ENCODE results near the gene SLX4.

The SLX4 gene

DNA sequence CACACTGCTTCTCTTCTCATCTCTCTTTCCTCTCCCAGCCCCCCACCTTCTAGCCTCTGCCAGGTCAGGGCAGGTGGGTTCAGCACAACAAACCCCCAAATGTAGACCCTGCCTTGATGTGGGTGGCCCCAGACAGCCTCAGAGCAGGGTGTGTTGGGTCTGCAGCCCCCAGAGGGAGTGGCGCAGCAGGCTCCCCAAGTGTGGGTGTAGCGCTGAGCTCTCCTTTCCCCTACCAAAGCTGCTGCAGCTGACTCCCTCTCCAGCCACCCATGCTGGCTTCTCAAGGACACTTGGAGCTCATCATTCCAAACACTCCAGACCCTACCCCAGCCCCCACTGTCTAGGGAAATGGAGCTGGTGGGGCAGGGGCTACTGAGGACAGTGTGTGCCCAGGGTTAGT lies 61.5 kb downstream of the SLX4 start:
- DNase-seq (no peak), ATAC-seq (no peak)

DNA sequence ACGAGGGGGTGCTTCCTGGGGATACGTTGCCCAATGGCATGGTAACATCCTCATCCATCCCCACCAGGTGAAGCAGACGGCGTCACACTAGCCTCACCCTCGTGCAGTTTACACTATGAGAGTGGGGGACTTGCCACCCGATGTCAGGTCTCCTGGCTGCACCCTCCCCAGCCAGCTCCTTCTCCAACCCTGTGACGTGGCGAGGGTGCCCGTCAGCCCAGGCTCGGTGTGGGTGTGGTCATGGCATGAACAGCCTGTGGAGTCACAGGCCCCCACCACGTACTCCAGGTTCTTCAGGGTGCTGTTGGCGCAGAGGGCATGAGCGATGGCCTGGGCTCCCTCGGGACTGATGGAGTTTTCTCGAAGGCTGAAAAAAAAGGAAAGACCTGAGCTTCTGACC lies 62.5 kb downstream of the SLX4 start:
- DNase-seq, result no peak
- ATAC-seq, result no peak

DNA sequence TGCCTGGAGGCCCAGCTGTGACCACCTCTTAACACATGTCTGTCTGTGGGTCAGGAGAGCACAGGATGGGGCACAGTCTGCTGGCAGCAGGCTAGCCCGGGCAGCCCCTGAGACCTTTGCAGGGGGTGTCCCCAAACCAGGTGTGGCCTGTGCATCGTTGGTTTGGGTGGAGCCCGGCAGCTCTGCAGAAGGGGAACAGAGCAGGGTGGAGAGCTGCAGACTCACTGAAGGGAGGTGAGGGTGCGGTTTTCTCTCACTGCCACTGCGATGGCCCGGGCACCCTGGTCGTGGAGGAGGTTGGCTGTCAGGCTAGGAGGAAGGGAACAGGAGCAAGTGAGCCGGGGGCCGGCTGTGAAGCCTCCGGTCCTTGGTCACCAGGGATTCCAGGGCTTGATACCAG lies 63.0 kb downstream of the SLX4 start:
- DNase-seq (no peak), ATAC-seq (peak; percentile 40)

DNA sequence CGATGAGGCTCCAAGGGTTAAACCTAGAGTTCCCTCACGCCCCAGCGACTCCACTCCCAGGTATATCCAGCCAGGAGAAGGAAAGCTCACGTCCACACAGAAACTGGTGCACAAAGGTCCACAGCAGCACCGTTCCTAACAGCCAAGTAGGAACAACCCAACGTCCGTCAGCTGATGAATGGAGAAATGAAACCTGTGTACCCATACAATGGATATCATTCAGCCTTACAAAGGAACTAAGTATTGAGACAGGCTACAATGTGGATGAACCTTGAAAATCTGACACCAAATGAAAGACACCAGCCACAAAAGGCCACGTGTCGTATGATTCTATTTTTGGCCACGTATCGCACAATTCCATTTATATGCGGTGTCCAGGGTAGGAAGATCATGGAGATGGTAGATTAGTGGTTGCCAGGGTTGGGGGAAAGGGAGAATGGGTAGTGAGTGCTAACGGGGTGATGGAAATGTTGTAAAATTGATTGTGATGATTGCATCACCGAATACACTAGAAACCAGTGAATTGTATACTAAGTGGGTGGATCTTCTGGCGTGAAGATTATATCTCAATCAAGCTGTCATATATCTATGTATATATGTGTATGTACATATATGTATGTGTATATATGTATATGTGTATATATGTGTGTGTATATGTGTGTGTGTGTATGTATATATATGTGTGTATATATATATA lies 64.3 kb downstream of the SLX4 start:
- ATAC-seq (no peak), DNase-seq (no peak)

DNA sequence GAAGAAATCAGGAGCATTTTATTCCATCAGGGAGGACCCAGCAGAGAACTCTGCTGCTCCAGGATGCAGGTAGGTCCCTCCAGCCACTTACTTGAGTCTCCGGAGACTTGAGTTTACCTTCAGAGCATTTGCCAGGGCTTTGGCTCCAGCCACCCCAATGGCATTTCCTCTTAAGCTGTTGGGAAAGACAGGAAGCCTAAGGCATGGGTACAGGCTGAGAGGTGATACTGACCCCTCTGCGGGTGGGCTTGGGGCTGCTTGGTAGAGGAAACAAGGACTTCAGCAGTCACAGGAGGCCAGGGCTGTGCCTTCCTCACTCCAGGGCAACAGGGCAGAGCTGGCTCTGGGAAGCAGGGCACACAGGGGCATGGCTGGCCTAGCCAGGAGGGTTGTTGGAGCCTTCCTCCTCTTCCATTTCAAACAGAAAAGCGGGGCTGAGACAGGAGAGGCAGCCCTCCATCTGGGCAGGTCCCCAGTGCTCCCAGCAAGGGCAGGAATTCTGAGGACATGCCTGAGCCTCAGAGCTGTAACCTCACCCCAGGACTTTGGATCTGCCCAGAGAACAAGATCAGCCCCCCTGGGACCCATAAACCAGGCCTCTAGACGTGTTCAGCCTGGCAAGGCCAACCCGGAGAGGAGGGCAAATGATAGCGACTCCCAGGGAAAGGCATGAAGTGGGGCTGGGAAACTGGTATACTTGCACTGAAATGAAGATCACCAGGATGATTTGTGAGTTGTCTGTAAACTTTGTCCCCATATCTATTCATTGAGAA lies 68.6 kb downstream of the SLX4 start:
- DNase-seq, result no peak
- no peak for ATAC-seq

DNA sequence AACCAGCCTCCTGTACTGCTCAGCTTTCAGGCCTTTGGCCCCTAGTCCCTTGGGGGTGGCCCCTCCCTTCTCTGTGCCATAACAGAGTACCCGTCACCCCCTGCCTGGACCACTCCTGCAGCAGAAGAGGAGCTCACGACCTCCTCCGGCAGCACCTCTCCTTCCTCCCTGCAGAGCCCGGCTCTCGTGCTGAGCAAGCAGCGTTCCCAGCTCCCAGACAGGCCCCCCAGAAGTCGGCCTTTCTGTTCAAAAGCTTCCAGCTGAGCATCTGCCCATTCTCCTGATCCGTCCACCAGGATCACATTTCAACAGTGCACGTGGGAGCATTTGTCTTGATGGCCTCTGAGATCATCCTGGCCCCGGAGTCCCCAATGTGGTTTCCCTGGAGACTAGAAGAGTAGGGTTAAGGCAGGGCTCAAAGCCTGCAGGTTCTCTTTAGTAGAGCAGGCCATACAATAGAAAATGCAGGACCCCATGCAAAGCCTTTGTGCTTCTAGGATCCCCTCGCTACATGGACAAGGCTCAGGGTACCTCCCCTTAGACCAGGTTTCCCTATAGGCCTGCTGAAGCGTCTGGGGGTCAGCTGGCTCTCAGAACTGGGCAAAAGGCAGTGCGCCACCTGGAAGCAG lies 69.8 kb downstream of the SLX4 start:
- DNase-seq (no peak), ATAC-seq (no peak)

DNA sequence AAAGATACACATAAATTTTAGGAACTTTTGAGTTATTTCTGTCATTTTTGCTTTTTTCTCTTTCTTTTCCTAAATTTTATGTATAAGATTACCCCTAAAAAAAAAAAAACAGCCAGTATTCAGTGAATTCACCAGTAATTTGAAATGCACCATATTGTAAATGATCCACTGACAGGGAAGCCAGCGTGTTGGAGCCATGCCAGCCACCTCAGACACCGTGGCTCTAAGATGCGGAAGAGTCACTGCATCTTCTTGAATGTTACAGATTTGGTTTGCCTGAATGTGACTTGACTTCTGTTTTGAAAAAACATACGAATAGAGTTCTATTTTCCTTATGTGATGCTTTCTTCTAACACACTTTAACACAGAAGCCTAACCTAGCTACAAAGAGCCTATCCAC lies 73.2 kb downstream of the SLX4 start:
- no peak for DNase-seq
- no peak for ATAC-seq

DNA sequence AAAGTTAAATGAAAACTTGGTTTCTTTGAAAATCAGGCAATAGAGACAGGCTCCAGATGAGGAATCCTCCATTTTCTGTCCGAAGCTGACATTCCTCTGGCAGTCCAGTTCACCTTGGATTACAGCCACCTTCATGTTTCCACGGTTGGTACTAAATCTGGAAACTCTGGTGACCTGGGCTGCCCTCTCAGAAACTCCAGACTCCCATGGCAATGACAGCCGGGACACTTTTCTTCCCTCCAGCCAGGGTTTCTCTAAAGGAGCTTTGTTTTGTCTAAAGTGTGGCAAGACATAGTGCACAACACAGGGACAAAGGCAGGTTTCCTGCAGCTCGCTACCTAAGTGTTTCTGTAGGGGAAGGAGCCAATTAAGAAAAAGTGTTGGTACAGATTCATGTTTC lies 74.6 kb downstream of the SLX4 start:
- no peak for DNase-seq
- no peak for ATAC-seq

DNA sequence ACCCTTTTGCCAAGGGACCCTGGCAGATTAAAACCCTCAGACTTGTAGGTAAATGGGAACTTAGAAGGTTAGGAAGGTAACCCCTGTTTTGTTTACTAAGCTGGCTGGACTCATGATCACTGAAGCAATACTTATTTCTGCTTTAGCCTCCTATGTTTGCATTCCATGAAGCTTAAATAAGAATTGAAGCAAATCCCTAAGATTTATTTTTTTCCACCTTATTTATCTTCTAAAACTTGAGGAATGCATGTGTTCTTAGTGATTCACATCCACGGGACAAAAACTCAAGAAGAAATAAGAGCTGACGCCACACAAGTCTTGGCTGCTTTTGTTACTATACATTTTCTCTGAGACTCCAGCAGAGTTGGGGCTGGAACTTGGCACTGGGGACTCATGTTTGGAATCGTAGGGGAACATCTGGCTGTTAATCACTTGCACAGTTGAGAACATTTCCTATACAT lies 75.1 kb downstream of the SLX4 start:
- DNase-seq (no peak), ATAC-seq (no peak)

DNA sequence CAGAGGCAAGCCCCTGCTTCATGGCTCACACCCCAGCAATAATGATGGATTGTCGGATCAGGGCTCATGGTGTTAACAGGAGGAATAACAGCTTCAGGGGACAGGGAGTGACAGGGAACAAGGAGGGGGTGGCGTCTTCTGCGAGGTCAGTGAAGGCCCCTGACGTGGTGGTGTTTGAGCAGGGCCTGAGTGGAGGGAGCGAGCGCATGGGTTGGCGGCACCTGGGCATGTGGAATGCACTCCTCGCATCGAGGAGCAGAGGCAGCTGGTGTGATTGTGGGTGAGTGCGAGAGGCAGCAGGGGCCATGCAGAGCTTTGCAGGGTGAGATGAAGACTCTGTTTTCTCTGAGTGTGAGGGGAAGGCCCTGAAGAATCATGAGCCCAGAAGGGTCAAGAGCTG lies 77.3 kb downstream of the SLX4 start:
- ATAC-seq, result no peak
- no peak for DNase-seq

DNA sequence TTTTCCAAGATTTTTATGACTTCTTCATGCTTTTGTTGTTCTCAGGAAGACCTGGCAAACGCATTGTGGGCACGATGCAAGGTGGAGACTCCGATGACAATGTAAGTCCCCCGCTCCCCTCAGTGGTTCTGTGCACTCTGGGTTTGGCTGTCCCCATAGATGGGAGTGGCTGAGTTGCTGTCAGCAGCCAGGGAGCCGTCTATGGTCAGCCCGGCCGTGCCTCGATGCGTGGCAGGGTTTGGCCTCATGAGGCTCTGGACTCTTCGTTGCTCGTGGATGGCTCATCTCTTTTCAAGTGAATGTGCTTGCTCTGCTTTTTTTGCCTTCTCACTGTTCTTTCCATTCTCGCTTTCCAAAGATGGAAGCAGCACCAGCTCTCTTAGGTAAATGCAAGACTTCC lies 78.7 kb downstream of the SLX4 start:
- no peak for ATAC-seq
- DNase-seq, result no peak

Data from stimulated activated naive CD8-positive, alpha-beta T cell treated with anti-CD3 and anti-CD28 coated beads, Interleukin-15, Interleukin-2, amounts not matched to agents 100 U/mL and 50 U/mL, for 24 hours (primary cell).